GM19240 (cell line): ENCODE measurements around the gene C16orf54.
"Not testable (repeated sequence)": the region's sequence is repeated elsewhere in the genome, so short reads cannot be mapped to it uniquely, and the experiment has no call there.

Experiments
- DNase-seq: peaks from one replicate; pipeline ENCODE4 v3.0.0; 2011; ENCODE audit warnings: low spot score; ENCODE audit not compliant: insufficient read length

The C16orf54 gene

GRCh38 chr16:29769507-29769906, 23.7 kb upstream of the C16orf54 start:
- no peak for DNase-seq

- DNase-seq: no peak
These were observed 21.3 kb upstream of the C16orf54 start for GRCh38 chr16:29767062-29767461.

GRCh38 chr16:29766571-29766970, 20.8 kb upstream of the C16orf54 start:
- DNase-seq: no peak

- DNase-seq: no peak
These were observed 19.6 kb upstream of the C16orf54 start for GRCh38 chr16:29765167-29766032.

GRCh38 chr16:29763326-29763725, 17.5 kb upstream of the C16orf54 start:
- DNase-seq: no peak

- DNase-seq: no peak
These were observed 16.1 kb upstream of the C16orf54 start for GRCh38 chr16:29761882-29762281.

GRCh38 chr16:29761280-29761651, 15.5 kb upstream of the C16orf54 start:
- not testable (repeated sequence) for DNase-seq

- no peak for DNase-seq
These were observed 14.9 kb upstream of the C16orf54 start for GRCh38 chr16:29760567-29761279.

- DNase-seq: no peak
These were observed 12.2 kb upstream of the C16orf54 start for GRCh38 chr16:29757950-29758466.

GRCh38 chr16:29757086-29757485, 11.3 kb upstream of the C16orf54 start:
- DNase-seq: not testable (repeated sequence)

- no peak for DNase-seq
These were observed 10.9 kb upstream of the C16orf54 start for GRCh38 chr16:29756654-29757053.

- no peak for DNase-seq
These were observed 7.7 kb upstream of the C16orf54 start for GRCh38 chr16:29753516-29753915.

GRCh38 chr16:29748760-29749149, 3.0 kb upstream of the C16orf54 start:
- DNase-seq: not testable (repeated sequence)

- DNase-seq: no peak
These were observed 2.4 kb upstream of the C16orf54 start for GRCh38 chr16:29747947-29748759.

GRCh38 chr16:29746518-29746917, 728 bp upstream of the C16orf54 start:
- not testable (repeated sequence) for DNase-seq

- DNase-seq: peak; percentile 21
These were observed 503 bp downstream of the C16orf54 start for GRCh38 chr16:29745121-29745852.

- DNase-seq: no peak
These were observed 1.2 kb downstream of the C16orf54 start for GRCh38 chr16:29744541-29745101.

- DNase-seq: no peak
These were observed 1.8 kb downstream of the C16orf54 start for GRCh38 chr16:29743827-29744531.

- no peak for DNase-seq
These were observed 2.3 kb downstream of the C16orf54 start for GRCh38 chr16:29743475-29743826.

- DNase-seq: no peak
These were observed 3.0 kb downstream of the C16orf54 start for GRCh38 chr16:29742683-29743275.
